Kidney (tissue), 14 donors: ENCODE results near the gene TNFAIP2. TPM values are rescaled to one million over a fixed set of nuclear protein-coding genes. Genes with fewer than 3 reads are reported as not detected.
"Not testable (repeated sequence)": the region's sequence is repeated elsewhere in the genome, so short reads cannot be mapped to it uniquely, and the experiment has no call there.

Experiments used
- DNase-seq, 5 donors: peaks; one replicate each; pipeline ENCODE4 v3.0.0-alpha.2; 2013 to 2020
- FAIRE-seq: peaks from 2 replicates; lab custom pipeline; 2012; peaks lifted over from hg19 to GRCh38; lab: Jason Lieb, UNC
- H3K27ac ChIP-seq, 2 donors: one replicate each; pipeline ENCODE4 v1.7.0; 2013; ENCODE audit warnings: low read depth in 2 of 2, low read length in 2 of 2, inconsistent platforms in 1 of 2
- H3K27me3 ChIP-seq: one replicate; pipeline ENCODE4 v1.7.1; 2013; ENCODE audit warnings: low read length, inconsistent platforms; ENCODE audit not compliant: control insufficient read depth, insufficient read depth
- H3K36me3 ChIP-seq, 3 donors: one replicate each; pipeline versions ENCODE4 v1.7.0 to v1.7.1; 2013; ENCODE audit warnings: low read length in 3 of 3, control low read depth in 1 of 3, inconsistent platforms in 1 of 3; ENCODE audit not compliant: insufficient read depth in 3 of 3, control insufficient read depth in 2 of 3
- H3K4me1 ChIP-seq, 3 donors: one replicate each; pipeline versions ENCODE4 v1.7.0 to v1.7.1; 2013; ENCODE audit warnings: low read length in 3 of 3, inconsistent platforms in 1 of 3, low read depth in 1 of 3; ENCODE audit not compliant: control insufficient read depth in 2 of 3, insufficient read depth in 2 of 3
- H3K4me3 ChIP-seq, 3 donors: one replicate each; pipeline versions ENCODE4 v1.7.0 to v1.8.1; 2013; ENCODE audit warnings: low read length in 3 of 3, control low read depth in 1 of 3, inconsistent platforms in 1 of 3
- H3K9ac ChIP-seq, 3 donors: one replicate each; pipeline versions ENCODE4 v1.7.0 to v1.7.1; 2013; ENCODE audit warnings: low read length in 3 of 3, control low read depth in 1 of 3, inconsistent platforms in 1 of 3
- H3K9me3 ChIP-seq, 3 donors: one replicate each; pipeline versions ENCODE4 v1.7.0 to v1.7.1; 2013; ENCODE audit warnings: low read length in 3 of 3, control low read depth in 1 of 3, inconsistent platforms in 1 of 3; ENCODE audit not compliant: control insufficient read depth in 2 of 3, insufficient read depth in 1 of 3
- CTCF ChIP-seq: IDR thresholded peaks from 3 replicates; pipeline ENCODE4 v1.5.1; 2012; ENCODE audit warnings: mild to moderate bottlenecking, moderate library complexity, borderline replicate concordance; ENCODE audit not compliant: insufficient read depth; ENCODE audit errors: extremely low read depth
- intact Hi-C: fragments of 100-400 bp; cut with DNase I; formaldehyde crosslinking; loops from one replicate; pipeline ENCODE4 v1.11.1; 2022
- polyA plus RNA-seq: library from polyadenylated mRNA; stranded (reverse); fragments of 350-450 nt; fragmentation: Illumina TruSeq; extraction: RNeasy Lipid Tissue Mini Kit (QIAGEN cat#74804); gene quantifications from one replicate; pipeline ENCODE4 v1.2.3, GENCODE V29; 2014; ENCODE audit warnings: low read depth, low replicate concordance; ENCODE audit not compliant: insufficient read depth
- total RNA-seq: library from RNA; stranded (reverse); fragmentation: NEBNext Ultra II Directional; extraction: Animal tissue kit (Norgen Biotek cat#: 25700); gene quantifications from one replicate; pipeline ENCODE4 v1.2.1, GENCODE V29; 2021
- donor health status: control.
- donor health status: control.
- donor health status: control.
- donor health status: control.
- donor health status: control.
- donor health status: DM: yes; HTN: yes; CAD: no.
- donor health status: Normal renal cell carcinoma (clear cell type).

Gene TNFAIP2
- total and polyA plus RNA-seq, 2 donors from 2014 or later = 42.9 to 301 TPM

GRCh38 chr14:103118018-103118662 lies 5.1 kb upstream of the TNFAIP2 start:
- H3K4me3 ChIP-seq = no peak overlapping the region
- H3K27ac ChIP-seq = peak overlapping the region; percentile 59 to 67
- no peaks in the 10 kb centered on the region for H3K9me3 ChIP-seq
- H3K9ac ChIP-seq = no peak overlapping the region
- H3K4me1 ChIP-seq = peaks cover 0 to 25% (median 22%) of the 10 kb centered on the region in 3 donors
- no peaks in the 10 kb centered on the region for H3K36me3 ChIP-seq
- no peak for FAIRE-seq
- no peaks in the 10 kb centered on the region for H3K27me3 ChIP-seq
- no peak for TF ChIP-seq CTCF
- peak in 4 of 5 donors; percentile 47 to 93 (median 70) for DNase-seq
- intact Hi-C loops = no loop called here

- Histone ChIP-seq H3K4me3 (no peak overlapping the region), H3K9ac (no peak overlapping the region), H3K9me3 (no peaks in the 10 kb centered on the region), H3K36me3 (no peaks in the 10 kb centered on the region), H3K27me3 (no peaks in the 10 kb centered on the region), H3K4me1 (peaks cover 0 to 26% (median 22%) of the 10 kb centered on the region in 3 donors), H3K27ac (peak overlapping the region; percentile 59 to 67)
- TF ChIP-seq CTCF = no peak
- FAIRE-seq (no peak), DNase-seq (no peak)
- intact Hi-C loops = no loop called here
These were observed 4.4 kb upstream of the TNFAIP2 start for GRCh38 chr14:103118663-103119404.

GRCh38 chr14:103119527-103119926 lies 3.7 kb upstream of the TNFAIP2 start:
- peaks cover 0 to 33% (median 22%) of the 10 kb centered on the region in 3 donors for H3K4me1 ChIP-seq
- H3K9me3 ChIP-seq, H3K4me3 ChIP-seq, H3K36me3 ChIP-seq, H3K27me3 ChIP-seq, H3K27ac ChIP-seq, H3K9ac ChIP-seq, DNase-seq, intact Hi-C loops, FAIRE-seq: not testable (repeated sequence)
